Activated T-cell treated with anti-CD3 and anti-CD28 coated beads for 1 hour (primary cell): Measurements from ENCODE around the gene ARG1.

Source experiments
- DNase-seq: peaks from one replicate; pipeline ENCODE4 v3.0.0-alpha.2; 2020; ENCODE audit warnings: low read depth

ARG1 gene

DNA sequence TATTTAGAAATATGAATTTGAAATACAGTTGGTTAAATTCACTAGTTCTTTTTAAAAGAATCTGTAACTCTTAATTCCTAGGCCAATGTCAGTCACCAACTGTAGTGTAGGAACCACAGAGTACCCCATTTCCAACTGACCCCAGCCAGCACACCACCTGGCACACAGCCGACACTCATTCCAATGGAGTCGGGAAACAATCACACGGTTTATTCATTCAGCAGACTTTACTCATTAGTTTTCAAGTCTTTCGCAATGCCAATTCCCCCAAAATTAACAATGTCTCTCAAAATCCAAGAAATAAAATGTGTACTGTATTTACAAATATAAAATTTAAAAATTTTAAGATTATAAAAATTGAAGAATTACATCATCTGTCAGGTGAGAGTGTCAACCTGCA is 13.5 kb downstream of the ARG1 start:
- DNase-seq = no peak

GRCh38 chr6:131587909-131588308 is 14.9 kb downstream of the ARG1 start:
- DNase-seq = no peak

DNA sequence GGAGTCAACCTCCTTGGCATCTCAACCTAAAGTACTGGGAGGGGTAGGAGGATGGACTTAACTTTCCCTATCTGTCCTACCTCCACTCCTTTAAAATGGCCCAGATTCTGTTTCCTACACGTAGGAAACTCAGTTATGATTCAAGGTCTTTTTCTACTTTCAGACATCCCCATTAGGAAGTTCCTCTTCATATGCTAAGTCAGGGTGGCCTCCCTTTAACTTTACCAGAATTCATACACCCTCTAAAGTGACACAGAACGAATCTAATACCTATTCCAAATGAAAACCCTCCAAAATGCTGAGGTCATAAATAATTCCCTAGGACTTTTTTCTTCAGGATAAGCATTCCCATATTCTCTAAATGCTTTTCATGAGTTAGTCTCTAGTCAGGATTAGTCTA is 15.6 kb downstream of the ARG1 start:
- DNase-seq = no peak

- DNase-seq = no peak
Observed at GRCh38 chr6:131592935-131593334, 19.9 kb downstream of the ARG1 start.

DNA sequence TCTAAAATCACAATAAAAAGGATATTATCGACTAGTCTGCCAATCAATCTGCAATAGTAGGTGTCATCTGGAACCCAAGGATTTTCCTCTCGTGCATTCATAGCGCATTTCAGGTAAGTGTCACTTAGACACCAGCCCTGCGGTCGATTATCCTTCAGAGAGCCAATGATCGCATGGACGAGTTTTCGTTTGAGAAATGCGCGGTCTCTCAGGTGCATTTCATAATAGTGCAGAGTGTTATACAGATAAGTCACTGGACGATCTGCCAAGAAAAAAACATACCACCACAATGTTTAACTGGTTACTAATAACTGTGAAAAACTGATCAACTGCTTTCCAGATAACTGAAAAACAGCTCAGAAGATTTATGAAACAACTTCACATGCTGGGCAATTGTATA is 21.0 kb downstream of the ARG1 start:
- DNase-seq = no peak

GRCh38 chr6:131597446-131597845 is 24.4 kb downstream of the ARG1 start:
- DNase-seq = no peak

GRCh38 chr6:131600716-131601115 is 27.7 kb downstream of the ARG1 start:
- DNase-seq = no peak

DNA sequence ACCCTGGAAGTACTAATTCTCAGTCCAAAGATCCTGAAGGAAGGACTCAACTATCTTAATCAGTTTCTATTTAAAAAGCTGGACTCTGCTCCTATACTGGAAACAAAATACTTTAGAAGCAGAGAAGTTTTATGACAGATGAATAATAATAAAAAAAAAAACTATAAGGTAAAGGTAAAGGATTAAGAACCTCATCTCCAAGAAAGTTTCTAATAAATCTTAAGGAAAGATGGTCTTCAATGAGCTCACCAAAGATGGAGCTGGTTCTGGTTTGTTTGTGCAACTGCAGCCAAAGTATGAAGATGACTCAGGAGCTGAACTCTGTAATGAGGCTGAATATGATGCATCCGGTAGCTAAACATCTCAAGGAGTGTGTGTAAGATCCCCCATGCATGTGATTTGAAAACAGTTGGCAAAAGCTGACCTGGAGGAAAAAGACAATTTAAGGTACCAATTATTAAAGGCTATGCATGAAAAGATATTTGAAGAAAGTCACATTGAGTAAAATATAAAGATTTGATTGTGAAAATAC is 29.8 kb downstream of the ARG1 start:
- no peak for DNase-seq

DNA sequence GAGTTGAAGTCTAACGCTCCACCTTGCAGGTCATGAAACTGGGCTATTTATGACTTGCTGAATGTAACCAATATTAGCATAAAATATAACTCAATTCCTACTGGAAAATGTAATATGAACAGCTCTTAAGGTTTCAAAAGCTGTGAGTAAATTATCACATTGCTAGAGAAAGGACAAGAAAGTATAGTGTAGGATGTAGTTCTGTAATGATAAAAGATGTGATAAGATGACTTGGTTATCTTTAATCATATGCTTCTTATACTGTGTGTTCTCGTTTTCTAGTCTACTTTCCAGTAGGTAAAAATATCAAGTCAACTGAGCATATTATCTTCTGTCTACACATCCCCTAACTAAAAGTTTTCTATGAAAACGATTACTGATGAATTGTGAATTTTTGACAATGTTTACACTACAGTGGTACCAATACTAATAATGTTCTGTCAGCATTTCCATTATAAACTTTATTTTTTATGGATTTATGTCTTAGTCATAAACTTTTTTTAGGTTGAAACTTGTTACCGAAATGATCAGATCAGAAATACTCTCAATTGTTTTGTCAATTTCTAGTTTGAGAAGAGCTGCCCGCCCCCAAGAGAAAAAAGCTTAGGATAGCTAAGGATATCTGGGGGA is 40.4 kb downstream of the ARG1 start:
- no peak for DNase-seq

DNA sequence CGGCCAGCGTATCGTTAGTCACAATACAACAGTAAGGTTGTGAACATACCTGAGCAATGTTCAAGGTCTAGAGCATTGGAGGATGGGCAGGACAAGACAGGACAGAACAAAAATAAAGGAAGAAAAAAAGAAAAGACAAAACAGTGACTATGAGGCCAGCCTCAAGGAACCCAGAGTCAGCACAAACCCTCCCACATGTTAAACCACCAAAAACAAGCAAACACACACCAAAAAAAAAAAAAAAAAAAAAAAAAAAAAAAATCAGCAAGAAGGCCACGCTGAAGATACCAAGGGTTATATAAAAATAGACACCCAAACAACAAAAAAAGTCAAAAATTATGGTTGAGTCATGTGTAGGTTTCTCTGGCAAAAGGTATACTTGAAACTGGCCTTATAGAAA is 42.2 kb downstream of the ARG1 start:
- DNase-seq = no peak

- peak; percentile 95 for DNase-seq
Observed at GRCh38 chr6:131627724-131628682, 55.0 kb downstream of the ARG1 start, which contains the start of gene MED23. TSS of gene MED23 (minus strand) at chr6:131628242. CDS start at chr6:131628049, 193 bp downstream.

- DNase-seq = no peak
Observed at GRCh38 chr6:131628726-131629125, 55.7 kb downstream of the ARG1 start.

DNA sequence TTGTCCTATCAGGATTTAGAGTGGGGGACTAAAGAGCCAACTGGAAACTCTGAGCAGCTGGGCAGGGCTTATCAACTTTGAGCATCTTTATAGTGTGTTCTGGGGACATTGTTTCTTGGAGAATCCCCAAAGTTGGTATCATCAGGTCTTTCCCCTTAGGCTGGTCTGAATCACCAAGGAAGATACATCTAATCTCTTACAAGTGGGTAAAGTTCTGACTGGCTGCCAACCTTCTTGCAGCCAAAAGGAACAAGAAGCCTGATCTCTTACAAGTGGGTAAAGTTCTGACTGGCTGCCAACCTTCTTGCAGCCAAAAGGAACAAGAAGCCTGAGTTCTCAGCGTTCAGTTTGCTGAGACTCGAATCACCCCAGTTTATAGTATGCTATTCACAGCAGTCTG is 56.6 kb downstream of the ARG1 start:
- no peak for DNase-seq

DNA sequence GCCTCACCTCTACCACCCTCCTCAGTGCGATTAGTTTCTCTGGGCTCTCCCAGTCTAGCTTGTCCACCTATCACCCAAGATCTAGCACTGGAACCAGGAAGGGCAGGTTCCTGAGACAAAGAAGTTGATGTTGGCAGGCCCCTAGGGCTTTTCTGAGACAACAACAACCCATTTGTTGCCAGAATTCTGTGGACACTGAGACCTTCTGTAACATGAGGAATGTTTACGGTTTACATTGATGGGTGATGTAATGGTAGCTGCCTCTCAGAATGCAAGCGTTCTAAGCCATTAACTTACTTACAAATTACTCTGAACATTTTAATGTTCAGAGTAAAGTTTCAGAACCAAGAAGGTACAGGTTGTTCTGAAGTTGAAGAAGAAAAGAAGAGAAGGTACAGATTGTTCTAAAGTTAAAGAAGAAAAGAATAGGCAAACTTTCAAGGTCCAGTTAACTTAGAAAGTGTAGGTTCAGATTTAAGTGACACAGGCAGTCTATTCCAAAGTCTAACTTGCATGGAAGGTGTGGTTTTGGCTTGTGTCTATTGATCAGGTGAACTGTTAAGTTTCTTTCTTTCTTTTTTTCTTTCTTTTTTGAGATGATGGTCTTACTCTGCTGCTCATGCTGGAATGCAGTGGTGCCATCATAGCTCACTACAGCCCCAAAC is 58.7 kb downstream of the ARG1 start:
- no peak for DNase-seq
